Cerebellar nuclear complex (tissue), 1 donor: ENCODE results near the gene RNLS.

ENCODE experiments used
- DNase-seq, 2 experiments: peaks; one replicate each; lab custom pipeline; 2025; lab: John Stamatoyannopoulos, UW

RNLS gene

GRCh38 chr10:88582806-88583583 lies at the start of gene RNLS:
RNLS (minus strand) TSS chr10:88583318.
- DNase-seq, result peak in 1 of 2 experiments; percentile 61

- no peak for DNase-seq
Observed at GRCh38 chr10:88624840-88625239, 41.7 kb upstream of the RNLS start.

GRCh38 chr10:88623835-88624234 lies 40.7 kb upstream of the RNLS start:
- DNase-seq, result no peak

- DNase-seq, result no peak
Observed at GRCh38 chr10:88620441-88620840, 37.3 kb upstream of the RNLS start.

GRCh38 chr10:88618496-88618895 lies 35.4 kb upstream of the RNLS start:
- DNase-seq, result no peak

- DNase-seq, result no peak
Observed at GRCh38 chr10:88617772-88618300, 34.7 kb upstream of the RNLS start.

GRCh38 chr10:88616250-88616977 lies 33.3 kb upstream of the RNLS start:
- no peak for DNase-seq

- DNase-seq, result no peak
Observed at GRCh38 chr10:88608780-88609179, 25.7 kb upstream of the RNLS start.

GRCh38 chr10:88608052-88608732 lies 25.1 kb upstream of the RNLS start:
- no peak for DNase-seq

GRCh38 chr10:88598055-88598454 lies 14.9 kb upstream of the RNLS start:
- no peak for DNase-seq

- no peak for DNase-seq
Observed at GRCh38 chr10:88594482-88594881, 11.4 kb upstream of the RNLS start.

- DNase-seq, result no peak
Observed at GRCh38 chr10:88592906-88593305, 9.8 kb upstream of the RNLS start.

- DNase-seq, result no peak
Observed at GRCh38 chr10:88592381-88592780, 9.3 kb upstream of the RNLS start.

- DNase-seq, result no peak
Observed at GRCh38 chr10:88586462-88586861, 3.3 kb upstream of the RNLS start, which contains the start of gene LIPJ. LIPJ (plus strand) TSS chr10:88586762; CDS start chr10:88590688, 3,926 bp downstream.

GRCh38 chr10:88583584-88583957 lies 453 bp upstream of the RNLS start:
- peak in 1 of 2 experiments; percentile 45 for DNase-seq

- no peak for DNase-seq
Observed at GRCh38 chr10:88582411-88582805, 710 bp downstream of the RNLS start.

- no peak for DNase-seq
Observed at GRCh38 chr10:88565072-88565471, 18.0 kb downstream of the RNLS start.

GRCh38 chr10:88562152-88562551 lies 21.0 kb downstream of the RNLS start:
- no peak for DNase-seq

GRCh38 chr10:88557658-88558057 lies 25.5 kb downstream of the RNLS start:
- no peak for DNase-seq

GRCh38 chr10:88557256-88557655 lies 25.9 kb downstream of the RNLS start:
- no peak for DNase-seq

GRCh38 chr10:88555190-88555908 lies 27.8 kb downstream of the RNLS start:
- DNase-seq, result no peak
